IPS DF 6.9 (cell line): ENCODE measurements around the gene GAL3ST3.
"Not testable (repeated sequence)": the region's sequence is repeated elsewhere in the genome, so short reads cannot be mapped to it uniquely, and the experiment has no call there.

Source experiments
- DNase-seq: peaks from one replicate; pipeline ENCODE4 v3.0.0-alpha.2; 2013; ENCODE audit warnings: low read depth, low spot score
- H3K27ac ChIP-seq: one replicate; pipeline ENCODE4 v1.5.1; 2013; ENCODE audit warnings: low read length, control low read depth
- H3K27me3 ChIP-seq: 2 replicates; pipeline ENCODE4 v1.6.1; 2013; ENCODE audit warnings: mild to moderate bottlenecking, low read length; ENCODE audit not compliant: control insufficient read depth, insufficient read depth
- H3K36me3 ChIP-seq: 2 replicates; pipeline ENCODE4 v1.6.1; 2013; ENCODE audit warnings: low read length; ENCODE audit not compliant: control insufficient read depth, insufficient read depth
- H3K4me1 ChIP-seq: 2 replicates; pipeline ENCODE4 v1.6.1; 2013; ENCODE audit warnings: low read length; ENCODE audit not compliant: control insufficient read depth, insufficient read depth
- H3K4me3 ChIP-seq: 2 replicates; pipeline ENCODE4 v1.5.1; 2013; ENCODE audit warnings: mild to moderate bottlenecking, low read length
- H3K9me3 ChIP-seq: 2 replicates; pipeline ENCODE4 v1.6.1; 2013; ENCODE audit warnings: low read length, inconsistent platforms; ENCODE audit not compliant: control insufficient read depth, insufficient read depth
- WGBS: extraction: QIAGEN DNeasy Blood & Tissue Kit; methylation state at CpG from one replicate; pipeline ENCODE4 v1.1.7; 2013; ENCODE audit warnings: mixed read lengths, missing lambda C conversion rate; ENCODE audit not compliant: insufficient read length, insufficient coverage; 5-methylcytosine and 5-hydroxymethylcytosine counted together

Gene GAL3ST3

DNA sequence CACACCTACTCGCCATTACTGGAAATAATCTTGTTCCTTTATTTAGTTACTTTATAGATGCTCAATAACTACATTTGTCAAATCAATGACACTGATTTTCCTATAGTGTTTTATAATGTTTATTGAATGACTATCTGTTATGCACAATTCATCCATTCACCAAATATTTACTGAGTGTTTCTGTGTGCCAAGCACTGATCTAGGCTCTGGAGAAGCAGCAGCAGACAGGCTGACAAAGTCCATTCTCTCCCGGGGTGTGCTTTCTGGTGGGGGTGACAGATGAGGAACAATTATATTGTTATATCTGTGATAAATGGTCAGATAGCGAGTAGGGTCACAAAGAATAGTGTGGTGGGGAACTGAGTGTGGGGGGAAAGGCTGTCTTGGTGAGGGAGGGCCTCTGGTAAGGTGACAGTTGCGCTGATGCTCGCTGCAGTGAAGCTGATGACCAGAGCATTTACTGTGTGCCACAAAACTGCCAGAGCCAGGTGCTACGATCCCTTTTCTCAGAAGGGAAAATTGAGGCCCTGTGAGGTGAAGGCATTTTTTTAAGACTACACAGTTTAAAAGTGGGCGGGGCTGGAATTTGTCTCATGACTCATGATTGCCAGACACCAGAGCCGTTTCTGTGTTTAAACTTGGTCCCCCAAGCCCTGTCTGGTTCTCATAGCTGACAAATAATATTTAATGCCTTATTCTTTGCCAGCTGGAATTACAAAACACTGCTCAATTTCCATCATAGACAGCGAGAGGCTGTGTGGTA lies 31.3 kb upstream of the GAL3ST3 start:
- no peak for DNase-seq
- H3K4me3 ChIP-seq: no peak overlapping the region
- H3K36me3 ChIP-seq: no peaks in the 10 kb centered on the region
- H3K27ac ChIP-seq: no peak overlapping the region
- H3K9me3 ChIP-seq: no peaks in the 10 kb centered on the region
- H3K4me1 ChIP-seq: no peaks in the 10 kb centered on the region
- WGBS: no CpG with 5 or more reads among the region's 9 CpGs
- no peaks in the 10 kb centered on the region for H3K27me3 ChIP-seq

DNA sequence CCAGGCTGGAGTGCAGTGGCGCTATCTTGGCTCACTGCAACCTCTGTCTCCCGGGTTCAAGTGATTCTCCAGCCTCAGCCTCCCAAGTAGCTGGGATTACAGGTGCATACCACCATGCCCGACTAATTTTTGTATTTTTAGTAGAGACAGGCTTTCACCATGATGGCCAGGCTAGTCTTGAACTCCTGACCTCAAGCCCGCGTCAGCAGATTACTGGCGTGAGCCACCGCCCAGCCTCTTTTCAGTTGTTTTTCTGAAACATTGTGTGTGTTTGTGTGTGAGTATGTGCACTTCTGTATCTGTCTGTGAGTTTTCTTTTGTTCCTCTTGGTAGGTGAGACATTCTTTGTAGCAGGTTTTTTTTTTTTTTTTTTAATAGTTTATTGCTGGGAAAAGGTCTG lies 30.0 kb upstream of the GAL3ST3 start:
- H3K36me3 ChIP-seq, H3K4me1 ChIP-seq, H3K27me3 ChIP-seq, DNase-seq, H3K27ac ChIP-seq, H3K9me3 ChIP-seq, H3K4me3 ChIP-seq: not testable (repeated sequence)
- WGBS: no CpG with 5 or more reads among the region's 7 CpGs

DNA sequence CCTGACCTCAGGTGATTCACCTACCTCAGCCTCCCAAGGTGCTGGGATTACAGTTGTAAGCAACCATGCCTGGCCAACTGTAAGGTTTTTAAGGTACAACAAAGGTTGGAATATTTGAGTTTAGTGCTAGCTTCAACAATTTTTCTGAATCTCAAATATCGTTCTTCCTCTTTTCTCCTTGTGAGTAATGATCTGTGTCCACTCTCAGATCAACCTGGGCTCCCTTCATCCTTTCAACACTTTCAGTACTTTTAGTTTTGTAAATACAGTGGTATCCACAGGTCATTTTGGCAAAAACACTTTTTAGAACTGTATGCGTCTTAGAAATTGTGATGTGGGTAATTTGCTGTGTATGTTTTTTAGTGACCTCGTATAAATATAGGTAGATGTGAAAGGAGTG lies 29.0 kb upstream of the GAL3ST3 start:
- Histone ChIP-seq H3K4me3 (no peak overlapping the region), H3K36me3 (no peaks in the 10 kb centered on the region), H3K27me3 (no peaks in the 10 kb centered on the region), H3K9me3 (no peaks in the 10 kb centered on the region), H3K4me1 (no peaks in the 10 kb centered on the region), H3K27ac (no peak overlapping the region)
- no peak for DNase-seq
- no CpG with 5 or more reads among the region's 3 CpGs for WGBS

DNA sequence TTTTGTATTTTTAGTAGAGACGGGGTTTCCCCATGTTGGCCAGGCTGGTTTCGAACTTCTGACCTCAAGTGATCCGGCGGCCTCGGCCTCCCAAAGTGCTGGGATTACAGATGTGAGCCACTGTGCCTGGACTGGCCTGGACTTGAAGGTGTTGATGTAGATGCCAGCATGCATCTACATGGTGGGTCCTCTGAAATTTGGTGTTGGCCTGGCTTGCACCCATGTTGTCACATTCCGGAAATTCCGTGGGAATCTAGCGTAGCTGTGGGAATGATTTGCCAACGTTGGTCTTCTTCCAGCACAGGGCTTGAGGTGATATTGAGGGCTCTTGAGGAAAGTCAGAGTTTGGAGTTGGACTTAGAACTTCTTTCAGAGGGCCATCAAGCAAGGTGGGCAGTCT lies 27.6 kb upstream of the GAL3ST3 start:
- no peaks in the 10 kb centered on the region for H3K4me1 ChIP-seq
- WGBS: no CpG with 5 or more reads among the region's 9 CpGs
- H3K36me3 ChIP-seq: no peaks in the 10 kb centered on the region
- no peaks in the 10 kb centered on the region for H3K27me3 ChIP-seq
- no peak for DNase-seq
- no peak overlapping the region for H3K4me3 ChIP-seq
- H3K27ac ChIP-seq: no peak overlapping the region
- no peaks in the 10 kb centered on the region for H3K9me3 ChIP-seq

DNA sequence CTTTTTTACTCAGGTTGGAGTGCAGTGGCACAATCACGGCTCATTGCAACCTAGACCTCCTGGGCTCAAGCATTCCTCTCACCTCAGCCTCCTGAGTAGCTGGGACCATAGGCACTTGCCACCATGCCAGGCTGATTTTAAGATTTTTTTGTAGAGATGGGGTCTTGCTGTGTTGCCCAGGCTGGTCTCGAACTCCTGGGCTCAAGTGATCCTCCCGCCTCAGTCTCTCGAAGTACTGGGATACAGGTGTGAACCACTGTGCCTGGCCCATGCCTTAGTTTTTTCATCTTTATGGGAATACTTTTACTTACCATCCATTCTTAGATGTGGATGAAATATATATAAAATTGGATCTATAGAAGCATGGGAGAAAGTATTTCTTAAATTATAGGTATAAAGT lies 26.3 kb upstream of the GAL3ST3 start:
- DNase-seq: no peak
- no peak overlapping the region for H3K27ac ChIP-seq
- H3K9me3 ChIP-seq: no peaks in the 10 kb centered on the region
- WGBS: no CpG with 5 or more reads among the region's 4 CpGs
- H3K4me1 ChIP-seq: no peaks in the 10 kb centered on the region
- H3K36me3 ChIP-seq: no peaks in the 10 kb centered on the region
- no peak overlapping the region for H3K4me3 ChIP-seq
- H3K27me3 ChIP-seq: no peaks in the 10 kb centered on the region

DNA sequence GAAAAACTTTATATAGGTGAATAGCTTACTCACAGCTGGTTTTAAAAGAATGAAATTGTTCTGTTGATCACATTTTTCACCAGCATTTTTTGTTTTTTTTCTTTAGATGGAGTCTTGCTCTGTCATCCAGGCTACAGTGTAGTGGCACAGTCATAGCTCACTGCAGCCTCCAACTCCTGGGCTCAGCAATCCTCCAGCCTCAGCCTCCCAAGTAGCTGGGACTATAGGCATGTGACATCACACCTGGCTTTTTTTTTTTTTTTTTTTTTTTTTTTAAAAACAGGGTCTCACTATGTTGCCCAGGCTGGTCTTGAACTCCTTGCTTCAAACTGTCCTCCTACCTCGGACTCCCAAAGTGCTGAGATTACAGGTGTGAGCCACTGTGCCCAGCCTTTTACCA lies 24.7 kb upstream of the GAL3ST3 start:
- no peak overlapping the region for H3K27ac ChIP-seq
- H3K9me3 ChIP-seq: no peaks in the 10 kb centered on the region
- no peak overlapping the region for H3K4me3 ChIP-seq
- H3K36me3 ChIP-seq: peaks cover 4% of the 10 kb centered on the region; the same call in 1 of the 2 replicates
- WGBS: no CpG with 5 or more reads among the region's 1 CpG
- no peaks in the 10 kb centered on the region for H3K4me1 ChIP-seq
- DNase-seq: no peak
- H3K27me3 ChIP-seq: no peaks in the 10 kb centered on the region

DNA sequence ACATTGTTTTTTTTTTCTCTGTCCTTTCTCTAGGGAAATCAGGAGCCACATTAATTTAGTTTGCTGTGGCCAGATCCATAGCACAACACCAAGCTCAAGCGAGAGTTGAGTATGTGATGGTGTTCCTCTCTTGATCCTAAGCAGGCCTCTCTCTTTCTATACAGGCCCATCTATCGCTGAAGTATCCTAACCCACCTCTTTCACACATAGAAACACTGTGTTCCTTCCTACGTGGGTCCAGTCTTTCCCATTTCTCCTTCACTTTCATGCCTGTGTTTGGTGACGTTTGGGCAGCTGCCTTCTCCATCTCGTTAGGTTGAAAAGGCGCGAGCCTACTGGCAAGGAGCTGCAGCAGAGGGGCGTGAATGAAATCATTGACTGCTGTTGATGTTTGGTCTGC lies 23.6 kb upstream of the GAL3ST3 start:
- no peaks in the 10 kb centered on the region for H3K27me3 ChIP-seq
- no peak for DNase-seq
- H3K27ac ChIP-seq: no peak overlapping the region
- H3K36me3 ChIP-seq: peaks cover 7% of the 10 kb centered on the region; the same call in 1 of the 2 replicates
- H3K9me3 ChIP-seq: no peaks in the 10 kb centered on the region
- H3K4me3 ChIP-seq: no peak overlapping the region
- WGBS: no CpG with 5 or more reads among the region's 8 CpGs
- H3K4me1 ChIP-seq: no peaks in the 10 kb centered on the region

DNA sequence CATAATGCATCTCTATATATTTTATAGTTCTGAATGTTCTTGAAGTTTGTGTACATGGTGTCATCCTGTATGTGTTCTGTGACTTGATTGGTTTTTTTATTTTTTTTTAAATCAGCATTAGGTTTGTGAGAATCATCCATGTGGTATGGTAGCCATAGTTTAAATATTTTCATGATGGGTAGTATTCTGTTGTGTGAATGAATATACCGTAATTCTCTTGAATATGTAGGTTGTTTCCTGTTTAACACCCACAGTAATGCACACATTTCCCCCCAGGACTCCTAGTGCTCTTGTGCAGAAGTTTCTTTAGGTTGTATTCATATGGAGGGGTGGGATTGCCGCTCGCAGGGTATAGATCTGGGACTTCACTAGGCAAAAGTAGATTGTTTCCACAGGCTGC lies 23.1 kb upstream of the GAL3ST3 start:
- WGBS: no CpG with 5 or more reads among the region's 3 CpGs
- no peaks in the 10 kb centered on the region for H3K9me3 ChIP-seq
- no peak overlapping the region for H3K27ac ChIP-seq
- DNase-seq: no peak
- no peaks in the 10 kb centered on the region for H3K27me3 ChIP-seq
- peaks cover 7% of the 10 kb centered on the region; the same call in 1 of the 2 replicates for H3K36me3 ChIP-seq
- no peaks in the 10 kb centered on the region for H3K4me1 ChIP-seq
- no peak overlapping the region for H3K4me3 ChIP-seq

DNA sequence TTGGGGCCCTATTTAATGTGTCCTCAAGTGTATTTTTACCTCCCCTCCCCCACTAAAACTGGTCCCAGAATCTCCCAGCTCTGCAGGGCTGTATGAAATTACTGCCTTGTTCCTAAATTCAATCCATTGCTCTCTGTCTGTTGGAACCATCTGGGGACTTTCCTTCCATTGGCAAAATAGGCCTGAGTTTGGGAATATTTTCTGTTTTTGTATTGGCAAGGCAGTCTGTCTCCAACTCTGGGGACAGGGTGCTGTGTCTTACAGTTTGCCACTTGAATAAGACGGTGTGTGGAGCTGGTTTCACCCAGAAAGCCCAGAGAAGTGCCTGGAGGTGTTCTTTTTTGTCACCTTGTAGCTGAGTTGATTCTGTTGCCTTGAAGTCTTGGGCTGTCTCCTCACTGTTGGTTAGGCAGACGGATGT lies 22.4 kb upstream of the GAL3ST3 start:
- no peak for DNase-seq
- WGBS: no CpG with 5 or more reads among the region's 2 CpGs
- Histone ChIP-seq H3K9me3 (no peaks in the 10 kb centered on the region), H3K27ac (no peak overlapping the region), H3K36me3 (peaks cover 12% of the 10 kb centered on the region; the same call in 1 of the 2 replicates), H3K27me3 (no peaks in the 10 kb centered on the region), H3K4me3 (peak overlapping the region; percentile 81; the same call in 1 of the 2 replicates), H3K4me1 (no peaks in the 10 kb centered on the region)

DNA sequence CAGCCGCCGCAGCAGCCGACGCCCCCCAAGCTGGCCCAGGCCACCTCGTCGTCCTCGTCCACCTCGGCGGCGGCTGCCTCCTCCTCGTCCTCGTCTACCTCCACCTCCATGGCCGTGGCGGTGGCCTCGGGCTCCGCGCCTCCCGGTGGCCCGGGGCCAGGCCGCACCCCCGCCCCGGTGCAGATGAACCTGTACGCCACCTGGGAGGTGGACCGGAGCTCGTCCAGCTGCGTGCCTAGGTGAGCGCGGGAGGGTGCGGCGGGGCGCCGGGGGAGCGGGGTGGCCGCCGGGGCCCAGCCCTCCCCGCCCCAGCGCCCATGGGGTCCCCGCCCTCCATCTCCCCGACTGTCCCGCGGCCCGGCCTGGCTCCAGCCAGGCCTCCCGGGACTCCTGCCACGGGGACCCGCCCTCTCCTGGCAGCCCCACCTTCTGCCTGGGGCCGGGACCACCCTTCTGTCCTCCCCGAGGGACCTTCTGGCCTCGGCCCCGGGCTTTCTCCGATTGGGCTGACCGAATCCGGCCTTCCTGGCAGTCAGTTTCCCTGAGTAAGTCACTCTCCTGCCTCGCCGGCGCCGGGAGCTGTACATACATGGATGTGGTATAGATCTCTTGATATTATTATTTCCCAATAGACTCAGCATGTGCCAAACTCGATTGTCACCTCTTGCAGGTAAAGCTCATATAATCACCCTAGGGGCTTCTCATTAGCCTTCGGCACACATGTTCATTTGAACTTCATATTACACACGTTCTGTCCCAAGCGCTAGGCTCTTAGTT lies 21.8 kb upstream of the GAL3ST3 start:
- DNase-seq: no peak
- H3K36me3 ChIP-seq: peaks cover 15% of the 10 kb centered on the region; the same call in 1 of the 2 replicates
- no peaks in the 10 kb centered on the region for H3K4me1 ChIP-seq
- no CpG with 5 or more reads among the region's 60 CpGs for WGBS
- peak overlapping the region; percentile 81 for H3K4me3 ChIP-seq
- no peaks in the 10 kb centered on the region for H3K9me3 ChIP-seq
- H3K27ac ChIP-seq: no peak overlapping the region
- H3K27me3 ChIP-seq: no peaks in the 10 kb centered on the region
